BLaER1 treated with 17β-estradiol and CSF1 and Interleukin-3, amounts not matched to agents 10 nM and 100 nM (cell line): ENCODE results near the gene TST.
A peak's percentile ranks its signal among the peaks of the same experiment; 100 is the strongest.

Experiments
- H3K27ac ChIP-seq, 11 experiments: shearing (Covaris generic); formaldehyde crosslinking; 2 replicates each; pipeline ENCODE4 v1.8.1; 2022
- H3K27me3 ChIP-seq, 11 experiments: shearing (Covaris generic); formaldehyde crosslinking; 2 replicates each; pipeline ENCODE4 v1.8.1; 2022
- H3K36me3 ChIP-seq, 11 experiments: shearing (Covaris generic); formaldehyde crosslinking; 2 replicates each; pipeline ENCODE4 v1.8.1; 2022
- H3K4me1 ChIP-seq, 10 experiments: shearing (Covaris generic); formaldehyde crosslinking; 2 replicates each; pipeline ENCODE4 v1.8.1; 2022
- H3K4me2 ChIP-seq, 11 experiments: shearing (Covaris generic); formaldehyde crosslinking; 2 replicates each; pipeline ENCODE4 v1.8.1; 2022
- H3K4me3 ChIP-seq, 10 experiments: shearing (Covaris generic); formaldehyde crosslinking; 2 replicates each; pipeline ENCODE4 v1.8.1; 2022
- H3K9ac ChIP-seq, 11 experiments: shearing (Covaris generic); formaldehyde crosslinking; 2 replicates each; pipeline ENCODE4 v1.8.1; 2022
- H3K9me3 ChIP-seq, 11 experiments: shearing (Covaris generic); formaldehyde crosslinking; replicated peaks in 1 of 11; 2 replicates each; pipeline ENCODE4 v1.8.1; 2022
- H4K20me1 ChIP-seq, 11 experiments: shearing (Covaris generic); formaldehyde crosslinking; 2 replicates each; pipeline ENCODE4 v1.8.1; 2022
- Cebpa-rat ChIP-seq, 11 experiments: shearing (Covaris generic); IDR thresholded peaks; 2 replicates each; pipeline ENCODE4 v1.8.1; 2022

TST gene

GRCh38 chr22:37043209-37043827 is 24.1 kb upstream of the TST start:
- H3K9me3 ChIP-seq, result no peaks in the 10 kb centered on the region
- no peak overlapping the region for H3K27ac ChIP-seq
- peaks cover 45 to 64% (median 56%) of the 10 kb centered on the region in 10 experiments for H3K4me1 ChIP-seq
- no peak overlapping the region for H3K4me3 ChIP-seq
- no peak for TF ChIP-seq Cebpa-rat (IDR thresholded peaks at IDR 0.05)
- no peak overlapping the region for H3K9ac ChIP-seq
- H3K27me3 ChIP-seq, result no peaks in the 10 kb centered on the region
- no peaks in the 10 kb centered on the region for H4K20me1 ChIP-seq
- H3K36me3 ChIP-seq, result no peaks in the 10 kb centered on the region
- peak overlapping the region in 10 of 11 experiments; percentile 30 to 87 (median 66); a peak in 18 of 22 replicates for H3K4me2 ChIP-seq

GRCh38 chr22:37039466-37039865 is 20.2 kb upstream of the TST start:
- H3K4me2 ChIP-seq, result no peak overlapping the region
- peaks cover 15 to 30% (median 25%) of the 10 kb centered on the region in 10 experiments for H3K4me1 ChIP-seq
- no peaks in the 10 kb centered on the region for H3K9me3 ChIP-seq
- no peak overlapping the region for H3K27ac ChIP-seq
- H4K20me1 ChIP-seq, result no peaks in the 10 kb centered on the region; a peak in 1 of 22 replicates
- no peak overlapping the region for H3K9ac ChIP-seq
- no peaks in the 10 kb centered on the region for H3K27me3 ChIP-seq
- TF ChIP-seq Cebpa-rat (IDR thresholded peaks at IDR 0.05), result no peak
- H3K36me3 ChIP-seq, result no peaks in the 10 kb centered on the region
- H3K4me3 ChIP-seq, result no peak overlapping the region

GRCh38 chr22:37037669-37038068 is 18.4 kb upstream of the TST start:
- Histone ChIP-seq H4K20me1 (no peaks in the 10 kb centered on the region; a peak in 1 of 22 replicates), H3K27me3 (no peaks in the 10 kb centered on the region), H3K4me2 (no peak overlapping the region), H3K4me1 (peaks cover 0 to 26% (median 15%) of the 10 kb centered on the region in 10 experiments; a peak in 13 of 20 replicates), H3K27ac (no peak overlapping the region), H3K36me3 (no peaks in the 10 kb centered on the region; a peak in 1 of 22 replicates), H3K4me3 (no peak overlapping the region), H3K9me3 (no peaks in the 10 kb centered on the region), H3K9ac (no peak overlapping the region)
- no peak for TF ChIP-seq Cebpa-rat (IDR thresholded peaks at IDR 0.05)

- no peaks in the 10 kb centered on the region; a peak in 1 of 22 replicates for H3K36me3 ChIP-seq
- peaks cover 0 to 34% (median 18%) of the 10 kb centered on the region in 10 experiments; a peak in 13 of 20 replicates for H3K4me1 ChIP-seq
- H3K4me3 ChIP-seq, result no peak overlapping the region
- no peak overlapping the region for H3K4me2 ChIP-seq
- no peaks in the 10 kb centered on the region for H3K27me3 ChIP-seq
- no peak overlapping the region for H3K9ac ChIP-seq
- H4K20me1 ChIP-seq, result no peaks in the 10 kb centered on the region; a peak in 1 of 22 replicates
- no peak for TF ChIP-seq Cebpa-rat (IDR thresholded peaks at IDR 0.05)
- no peak overlapping the region for H3K27ac ChIP-seq
- H3K9me3 ChIP-seq, result no peaks in the 10 kb centered on the region
Observed at GRCh38 chr22:37036655-37037377, 17.6 kb upstream of the TST start.

GRCh38 chr22:37033605-37034430 is 14.6 kb upstream of the TST start:
- Histone ChIP-seq H3K36me3 (peaks cover 13 to 26% (median 21%) of the 10 kb centered on the region in 11 experiments), H3K27ac (peak overlapping the region in 4 of 11 experiments; percentile 3 to 13 (median 8); a peak in 3 of 22 replicates), H3K4me2 (no peak overlapping the region), H3K4me3 (no peak overlapping the region), H3K9me3 (no peaks in the 10 kb centered on the region), H4K20me1 (peaks cover 0 to 22% (median 5%) of the 10 kb centered on the region in 11 experiments; a peak in 11 of 22 replicates), H3K4me1 (peaks cover 0 to 35% (median 8%) of the 10 kb centered on the region in 10 experiments; a peak in 10 of 20 replicates), H3K27me3 (no peaks in the 10 kb centered on the region), H3K9ac (no peak overlapping the region)
- TF ChIP-seq Cebpa-rat (IDR thresholded peaks at IDR 0.05), result no peak

- H4K20me1 ChIP-seq, result peaks cover 0 to 32% (median 9%) of the 10 kb centered on the region in 11 experiments; a peak in 12 of 22 replicates
- H3K9ac ChIP-seq, result peak overlapping the region in 2 of 11 experiments; percentile 2 to 7; a peak in 1 of 22 replicates
- no peaks in the 10 kb centered on the region for H3K9me3 ChIP-seq
- TF ChIP-seq Cebpa-rat (IDR thresholded peaks at IDR 0.05), result peak in 2 of 11 experiments; percentile 12 to 15; a peak in 1 of 22 replicates
- H3K4me1 ChIP-seq, result peaks cover 0 to 35% (median 8%) of the 10 kb centered on the region in 10 experiments; a peak in 10 of 20 replicates
- no peaks in the 10 kb centered on the region for H3K27me3 ChIP-seq
- peaks cover 20 to 35% (median 29%) of the 10 kb centered on the region in 11 experiments for H3K36me3 ChIP-seq
- H3K4me2 ChIP-seq, result peak overlapping the region in 4 of 11 experiments; percentile 19 to 66 (median 48); a peak in 7 of 22 replicates
- H3K4me3 ChIP-seq, result no peak overlapping the region
- peak overlapping the region in 4 of 11 experiments; percentile 2 to 28 (median 4); a peak in 3 of 22 replicates for H3K27ac ChIP-seq
Observed at GRCh38 chr22:37032535-37033460, 13.6 kb upstream of the TST start.

GRCh38 chr22:37032134-37032534 is 12.9 kb upstream of the TST start:
- Histone ChIP-seq H3K4me1 (peaks cover 0 to 35% (median 8%) of the 10 kb centered on the region in 10 experiments; a peak in 10 of 20 replicates), H3K9ac (peak overlapping the region in 3 of 11 experiments; percentile 2 to 7 (median 7); a peak in 1 of 22 replicates), H3K27me3 (no peaks in the 10 kb centered on the region), H3K36me3 (peaks cover 27 to 42% (median 36%) of the 10 kb centered on the region in 11 experiments), H3K4me2 (peak overlapping the region in 4 of 11 experiments; percentile 19 to 66 (median 48); a peak in 7 of 22 replicates), H3K9me3 (no peaks in the 10 kb centered on the region), H4K20me1 (peaks cover 0 to 37% (median 10%) of the 10 kb centered on the region in 11 experiments; a peak in 13 of 22 replicates), H3K27ac (peak overlapping the region in 3 of 11 experiments; percentile 2 to 28 (median 4); a peak in 2 of 22 replicates), H3K4me3 (no peak overlapping the region)
- TF ChIP-seq Cebpa-rat (IDR thresholded peaks at IDR 0.05), result no peak
